Prostate gland (tissue), 2 donors: ENCODE measurements around the gene CIT. TPM values are rescaled to one million over a fixed set of nuclear protein-coding genes. Genes with fewer than 3 reads are reported as not detected.

ENCODE experiments used
- DNase-seq: peaks from one replicate; pipeline ENCODE4 v3.0.0-alpha.2; 2019; ENCODE audit warnings: low spot score
- H3K27ac ChIP-seq, 2 donors: fragments of 200-600 bp; sonication (generic); 2 replicates each; pipeline ENCODE4 v1.5.1; 2017 to 2019
- H3K27me3 ChIP-seq: fragments of 200-600 bp; sonication (generic); replicated peaks from 2 replicates; pipeline ENCODE4 v1.5.1; 2019; ENCODE audit not compliant: insufficient read depth
- H3K36me3 ChIP-seq, 2 donors: fragments of 200-600 bp; sonication (generic); 1 replicate in 1 of 2; 2 replicates in 1 of 2; pipeline versions ENCODE4 v1.5.1 to v1.8.1; 2017 to 2019
- H3K4me1 ChIP-seq: fragments of 200-600 bp; sonication (generic); replicated peaks from 2 replicates; pipeline ENCODE4 v1.5.1; 2019
- H3K4me3 ChIP-seq, 2 donors: fragments of 200-600 bp; sonication (generic); 2 replicates each; pipeline ENCODE4 v1.5.1; 2017 to 2019
- H3K9me3 ChIP-seq: fragments of 200-600 bp; sonication (generic); 2 replicates; pipeline ENCODE4 v1.5.1; 2017
- POLR2A ChIP-seq: fragments of 450-650 bp; IDR thresholded peaks from one replicate; pipeline ENCODE4 v1.6.1; 2016; ENCODE audit warnings: antibody characterized with exemption, mild to moderate bottlenecking
- POLR2AphosphoS5 ChIP-seq: sonication (generic); formaldehyde crosslinking; IDR thresholded peaks from one replicate; pipeline ENCODE4 v1.6.1; 2017; ENCODE audit warnings: antibody characterized with exemption
- WGBS: methylation state at CpG from one replicate; pipeline ENCODE4 v1.1.5; 2018; 5-methylcytosine and 5-hydroxymethylcytosine counted together
- intact Hi-C: fragments of 100-400 bp; cut with DNase I; formaldehyde crosslinking; loops from one replicate; pipeline ENCODE4 v1.14.2; 2022
- total RNA-seq, 2 donors: library from RNA; depleted of rRNA; stranded (reverse); fragments of >200 nt; gene quantifications; one replicate each; pipeline ENCODE4 v1.1.0, GENCODE V29; 2016
- TF ChIP-seq, protein P1 (sequence below), 4 experiments: fragments of 200-600 bp in 2 of 4; fragments of 450-650 bp in 2 of 4; sonication (generic) in 2 of 4; IDR thresholded peaks; 1 replicate in 3 of 4; 2 replicates in 1 of 4; pipeline ENCODE4 v1.5.1; 2016 to 2019; ENCODE audit warnings: antibody characterized with exemption in 4 of 4, mild to moderate bottlenecking in 2 of 4, moderate library complexity in 2 of 4

The CIT gene
- total RNA-seq, 2 donors from 2014 or later, result 2.6 to 13.1 TPM

DNA sequence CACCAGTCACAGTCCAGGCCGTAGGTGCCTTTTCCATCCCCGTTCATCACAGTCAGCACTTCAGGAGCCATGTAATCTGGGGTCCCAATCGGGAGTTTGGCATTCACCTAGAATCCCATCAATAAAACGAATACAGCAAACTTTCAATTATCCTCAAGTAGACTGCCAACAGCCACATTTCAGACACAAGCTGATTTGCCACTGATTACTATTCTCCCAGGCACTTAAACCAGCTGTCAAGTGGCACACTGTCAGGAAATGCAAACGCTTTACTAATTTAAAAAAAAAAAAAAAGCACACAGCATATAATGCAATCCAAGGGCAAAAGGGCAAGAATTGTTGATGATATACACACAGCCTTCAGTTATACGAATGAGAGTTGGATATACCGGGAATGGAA is 51.9 kb downstream of the CIT start:
- no peaks in the 10 kb centered on the region for H3K27me3 ChIP-seq
- no peaks in the 10 kb centered on the region for H3K9me3 ChIP-seq
- 91% methylated on average over 7 of the region's 7 CpGs for WGBS
- no peaks in the 10 kb centered on the region for H3K36me3 ChIP-seq
- TF ChIP-seq POLR2AphosphoS5 (no peak), POLR2A (no peak)
- TF ChIP-seq, protein P1, sequence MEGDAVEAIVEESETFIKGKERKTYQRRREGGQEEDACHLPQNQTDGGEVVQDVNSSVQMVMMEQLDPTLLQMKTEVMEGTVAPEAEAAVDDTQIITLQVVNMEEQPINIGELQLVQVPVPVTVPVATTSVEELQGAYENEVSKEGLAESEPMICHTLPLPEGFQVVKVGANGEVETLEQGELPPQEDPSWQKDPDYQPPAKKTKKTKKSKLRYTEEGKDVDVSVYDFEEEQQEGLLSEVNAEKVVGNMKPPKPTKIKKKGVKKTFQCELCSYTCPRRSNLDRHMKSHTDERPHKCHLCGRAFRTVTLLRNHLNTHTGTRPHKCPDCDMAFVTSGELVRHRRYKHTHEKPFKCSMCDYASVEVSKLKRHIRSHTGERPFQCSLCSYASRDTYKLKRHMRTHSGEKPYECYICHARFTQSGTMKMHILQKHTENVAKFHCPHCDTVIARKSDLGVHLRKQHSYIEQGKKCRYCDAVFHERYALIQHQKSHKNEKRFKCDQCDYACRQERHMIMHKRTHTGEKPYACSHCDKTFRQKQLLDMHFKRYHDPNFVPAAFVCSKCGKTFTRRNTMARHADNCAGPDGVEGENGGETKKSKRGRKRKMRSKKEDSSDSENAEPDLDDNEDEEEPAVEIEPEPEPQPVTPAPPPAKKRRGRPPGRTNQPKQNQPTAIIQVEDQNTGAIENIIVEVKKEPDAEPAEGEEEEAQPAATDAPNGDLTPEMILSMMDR (IDR thresholded peaks at IDR 0.05), result no peak
- DNase-seq, result no peak
- intact Hi-C loops, result no loop called here
- no peak overlapping the region for H3K27ac ChIP-seq
- H3K4me3 ChIP-seq, result no peak overlapping the region
- no peaks in the 10 kb centered on the region for H3K4me1 ChIP-seq

DNA sequence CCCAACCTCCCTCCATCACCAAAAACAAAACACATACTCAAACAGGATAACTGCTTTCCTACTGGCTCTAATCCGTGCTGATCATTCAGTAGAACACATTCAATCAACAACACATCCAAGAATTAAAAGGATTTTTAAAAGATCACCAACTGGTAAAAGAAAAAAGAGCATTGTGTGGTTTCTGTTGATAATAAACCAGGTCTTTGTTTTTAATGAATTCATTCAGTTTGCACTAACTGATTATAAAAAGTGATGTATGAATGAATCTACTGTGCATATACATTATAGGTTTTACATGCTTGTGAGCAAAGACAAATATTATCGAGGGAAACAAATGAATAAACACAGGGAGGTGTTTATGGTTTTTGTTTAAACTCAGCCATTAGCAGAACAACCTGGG is 55.1 kb downstream of the CIT start:
- Histone ChIP-seq H3K27ac (no peak overlapping the region), H3K36me3 (no peaks in the 10 kb centered on the region), H3K27me3 (no peaks in the 10 kb centered on the region), H3K9me3 (no peaks in the 10 kb centered on the region), H3K4me1 (no peaks in the 10 kb centered on the region), H3K4me3 (no peak overlapping the region)
- WGBS, result 49% methylated on average over 2 of the region's 2 CpGs
- no peak for DNase-seq
- intact Hi-C loops, result no loop called here
- TF ChIP-seq, protein P1 (IDR thresholded peaks at IDR 0.05), result no peak
- no peak for TF ChIP-seq POLR2A
- TF ChIP-seq POLR2AphosphoS5, result no peak

DNA sequence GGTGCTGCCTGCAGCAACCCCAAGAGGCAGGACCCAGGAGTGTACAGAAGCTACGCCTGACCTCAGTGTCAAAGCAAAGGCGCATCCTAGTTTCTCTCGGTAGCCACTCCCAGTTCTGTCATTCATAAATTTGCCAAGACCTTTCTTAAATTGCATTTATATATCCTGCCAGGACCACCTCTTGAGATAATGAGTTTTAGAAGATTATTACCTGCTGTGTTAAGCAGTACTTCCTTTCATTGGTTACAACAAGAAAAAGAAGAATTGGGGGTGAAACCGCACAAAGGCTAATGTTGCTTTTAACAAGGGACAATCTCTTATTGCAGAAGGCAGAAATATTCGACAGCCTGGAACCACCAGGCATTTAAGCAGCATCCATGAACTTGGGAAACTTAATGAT is 57.8 kb downstream of the CIT start:
- Histone ChIP-seq H3K4me3 (no peak overlapping the region), H3K4me1 (no peaks in the 10 kb centered on the region), H3K9me3 (no peaks in the 10 kb centered on the region), H3K27me3 (no peaks in the 10 kb centered on the region), H3K36me3 (no peaks in the 10 kb centered on the region), H3K27ac (no peak overlapping the region)
- 95% methylated on average over 5 of the region's 5 CpGs for WGBS
- intact Hi-C loops, result no loop called here
- no peak for DNase-seq
- no peak for TF ChIP-seq POLR2A
- TF ChIP-seq, protein P1 (IDR thresholded peaks at IDR 0.05), result no peak
- no peak for TF ChIP-seq POLR2AphosphoS5

DNA sequence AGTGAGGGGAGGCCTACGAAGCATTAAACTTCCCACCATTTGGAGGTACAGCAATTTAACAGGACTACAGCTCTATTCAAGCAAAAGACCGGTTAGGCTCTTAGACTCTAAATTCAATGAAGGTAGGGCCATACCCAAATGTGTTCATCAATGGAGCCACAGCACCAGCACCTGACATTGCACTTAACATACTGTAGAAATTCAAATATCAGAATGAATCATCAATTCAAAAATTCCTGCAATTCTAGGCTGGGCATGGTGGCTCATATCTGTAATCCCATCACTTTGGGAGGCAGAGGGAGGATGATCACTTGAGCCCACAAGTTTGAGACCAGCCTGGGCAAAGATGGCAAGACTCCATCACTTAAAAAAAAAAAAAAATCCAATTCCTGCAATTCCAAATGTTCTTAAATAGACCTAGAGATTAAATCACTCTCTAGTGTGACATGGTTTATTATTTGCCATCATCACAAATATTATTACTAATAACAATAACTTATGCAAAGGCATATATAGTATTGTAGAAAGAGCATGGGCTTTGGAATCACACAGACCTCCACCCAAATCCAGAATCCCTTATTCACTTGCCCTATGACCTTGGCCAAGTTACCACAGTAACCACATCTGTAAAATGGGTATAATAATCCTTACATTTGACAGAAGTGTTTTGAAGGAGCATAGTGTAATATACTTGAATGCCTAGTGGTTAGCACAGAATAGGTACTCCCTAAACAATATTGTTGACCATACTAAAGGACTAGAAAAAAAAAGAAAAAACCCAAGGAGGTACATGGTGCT is 59.4 kb downstream of the CIT start:
- no peak for DNase-seq
- Histone ChIP-seq H3K36me3 (no peaks in the 10 kb centered on the region), H3K9me3 (no peaks in the 10 kb centered on the region), H3K27me3 (no peaks in the 10 kb centered on the region), H3K4me3 (no peak overlapping the region), H3K27ac (no peak overlapping the region), H3K4me1 (no peaks in the 10 kb centered on the region)
- intact Hi-C loops, result no loop called here
- WGBS, result 94% methylated on average over 2 of the region's 2 CpGs
- TF ChIP-seq POLR2A (no peak), POLR2AphosphoS5 (no peak)
- TF ChIP-seq, protein P1 (IDR thresholded peaks at IDR 0.05), result no peak

DNA sequence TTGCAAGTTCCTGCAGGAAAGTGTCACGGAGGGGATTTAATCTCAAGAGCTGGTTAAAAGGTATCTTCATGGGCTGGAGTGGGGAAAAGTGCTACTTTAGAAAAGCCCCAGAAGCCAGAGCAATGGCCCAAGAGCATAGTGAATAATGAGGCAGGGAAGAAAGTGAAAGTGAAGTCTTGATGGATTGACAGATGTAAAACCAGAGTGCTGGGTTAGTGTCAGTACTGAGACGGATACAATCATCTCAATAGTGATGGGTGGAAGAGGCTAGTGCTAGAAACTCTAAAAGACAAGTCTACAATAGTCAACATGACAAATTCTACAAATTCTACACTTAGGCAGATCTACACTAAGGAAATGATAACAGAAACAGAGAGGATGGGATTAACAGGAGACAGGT is 68.1 kb downstream of the CIT start:
- TF ChIP-seq POLR2A (no peak), POLR2AphosphoS5 (no peak)
- TF ChIP-seq, protein P1 (IDR thresholded peaks at IDR 0.05), result no peak

More for the DNA sequence above, 68.1 kb downstream of the CIT start:
- Histone ChIP-seq H3K9me3 (no peaks in the 10 kb centered on the region), H3K4me3 (no peak overlapping the region), H3K4me1 (no peaks in the 10 kb centered on the region), H3K36me3 (no peaks in the 10 kb centered on the region), H3K27ac (no peak overlapping the region), H3K27me3 (no peaks in the 10 kb centered on the region)
- DNase-seq, result no peak
- intact Hi-C loops, result no loop called here
- 93% methylated on average over 2 of the region's 2 CpGs for WGBS
